T-helper 1 cell (primary cell): ENCODE data around the gene CD80.

Source experiments
- DNase-seq, 5 donors: peaks; one replicate each; pipeline ENCODE4 v3.0.0-alpha.2; 2012 to 2020

CD80 gene

GRCh38 chr3:119542168-119542767 is 17.1 kb downstream of the CD80 start:
- DNase-seq, result no peak

DNA sequence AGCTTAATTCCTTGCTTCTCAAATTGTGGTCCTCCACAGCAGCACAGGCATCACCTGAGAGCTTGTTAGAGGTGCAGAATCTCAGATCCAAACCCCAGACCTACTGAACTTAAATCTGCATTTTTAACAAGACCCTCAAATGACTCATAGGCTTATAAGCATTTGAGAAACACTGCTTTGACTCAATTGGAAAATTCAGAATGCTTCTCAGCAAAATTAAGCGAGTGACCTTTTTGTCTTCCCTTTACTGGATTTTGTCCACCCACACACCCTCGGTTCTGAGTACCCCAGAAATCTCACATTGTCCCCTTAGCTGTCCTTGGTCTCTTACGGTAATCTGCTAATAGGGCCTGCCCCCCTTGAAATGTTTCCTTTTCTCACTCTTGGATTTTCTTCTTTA is 17.9 kb downstream of the CD80 start:
- no peak for DNase-seq

- DNase-seq, result no peak
Observed at GRCh38 chr3:119538772-119539171, 20.6 kb downstream of the CD80 start.

DNA sequence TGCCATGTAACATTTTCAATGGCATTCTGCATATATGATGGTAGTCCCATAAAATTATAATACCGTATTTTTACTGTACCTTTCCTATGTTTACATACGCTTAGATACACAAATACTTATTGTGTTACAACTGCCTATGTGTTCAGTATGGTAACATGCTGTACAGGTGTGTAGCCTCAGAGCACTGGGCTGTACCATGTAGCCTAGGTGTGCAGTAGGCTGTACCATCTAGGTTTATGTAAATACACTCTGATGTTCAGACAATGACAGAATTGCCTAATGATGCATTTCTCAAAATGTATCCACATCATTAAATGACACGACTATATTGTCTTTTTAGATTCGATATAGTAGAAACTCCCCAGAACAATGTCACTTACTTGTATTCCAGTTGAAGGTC is 22.7 kb downstream of the CD80 start:
- DNase-seq, result no peak

- no peak for DNase-seq
Observed at GRCh38 chr3:119534296-119534695, 25.1 kb downstream of the CD80 start.

- DNase-seq, result no peak
Observed at GRCh38 chr3:119531151-119531550, 28.3 kb downstream of the CD80 start.

DNA sequence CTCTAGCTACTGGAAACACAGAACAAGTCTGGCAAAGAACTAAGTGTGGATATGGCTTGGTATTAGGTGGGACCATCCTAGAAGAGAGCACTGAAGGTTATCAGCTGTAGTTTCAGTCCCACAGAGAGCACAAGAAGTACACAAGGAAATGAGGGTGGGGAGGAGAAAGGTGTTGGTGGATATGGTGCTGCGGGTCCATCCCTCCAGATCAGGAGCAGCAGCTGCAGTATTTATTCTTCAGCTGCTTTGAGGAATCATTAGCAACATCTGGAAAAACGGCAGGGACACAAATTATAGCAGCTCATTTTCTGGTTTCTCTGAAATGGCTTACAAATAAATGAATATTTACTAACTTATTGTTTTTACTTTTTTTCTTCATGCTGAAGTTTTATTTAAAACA is 29.0 kb downstream of the CD80 start:
- no peak for DNase-seq

GRCh38 chr3:119529883-119530282 is 29.5 kb downstream of the CD80 start:
- no peak for DNase-seq

GRCh38 chr3:119527714-119528113 is 31.7 kb downstream of the CD80 start:
- DNase-seq, result no peak

GRCh38 chr3:119524931-119525662 is 34.3 kb downstream of the CD80 start:
- no peak for DNase-seq

DNA sequence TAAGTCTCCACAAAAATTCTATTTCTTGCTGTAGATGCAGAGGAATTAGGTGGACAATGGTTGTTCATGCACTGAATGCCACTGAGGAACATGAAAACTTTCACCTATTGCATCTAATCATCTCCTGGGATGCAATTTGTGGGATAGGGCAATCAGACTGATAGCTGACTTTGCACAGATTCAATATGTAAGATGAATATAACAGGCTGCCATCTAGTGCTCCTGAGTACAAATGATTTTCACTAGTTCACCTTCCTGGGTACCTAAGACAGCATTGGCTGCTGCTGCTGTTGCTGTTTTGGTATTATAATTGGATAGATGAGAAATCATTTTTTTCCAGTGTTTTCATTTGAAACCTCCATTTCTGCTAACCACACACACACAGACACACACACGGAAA is 41.4 kb downstream of the CD80 start:
- DNase-seq, result no peak

DNA sequence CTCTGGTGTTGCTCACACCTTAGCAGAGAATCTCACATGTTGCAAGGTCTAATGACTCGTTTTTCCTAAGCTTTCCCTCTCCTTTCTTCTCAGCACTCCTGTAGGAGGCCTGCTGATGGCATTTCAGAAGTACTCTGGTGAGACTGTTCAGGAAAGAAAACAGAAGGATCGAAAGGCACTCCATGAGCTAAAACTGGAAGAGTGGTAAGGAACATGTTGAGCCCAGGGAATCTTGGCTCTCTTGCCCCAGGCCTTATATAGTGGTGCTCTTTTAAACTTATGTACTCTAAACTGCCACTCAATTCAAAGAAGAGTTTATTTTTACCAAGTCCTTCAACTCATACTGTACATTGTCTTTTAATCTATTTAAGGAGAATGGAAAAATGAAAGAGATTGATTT is 42.3 kb downstream of the CD80 start:
- no peak for DNase-seq

GRCh38 chr3:119514637-119515036 is 44.8 kb downstream of the CD80 start:
- no peak for DNase-seq

- no peak for DNase-seq
Observed at GRCh38 chr3:119510690-119511089, 48.7 kb downstream of the CD80 start.

DNA sequence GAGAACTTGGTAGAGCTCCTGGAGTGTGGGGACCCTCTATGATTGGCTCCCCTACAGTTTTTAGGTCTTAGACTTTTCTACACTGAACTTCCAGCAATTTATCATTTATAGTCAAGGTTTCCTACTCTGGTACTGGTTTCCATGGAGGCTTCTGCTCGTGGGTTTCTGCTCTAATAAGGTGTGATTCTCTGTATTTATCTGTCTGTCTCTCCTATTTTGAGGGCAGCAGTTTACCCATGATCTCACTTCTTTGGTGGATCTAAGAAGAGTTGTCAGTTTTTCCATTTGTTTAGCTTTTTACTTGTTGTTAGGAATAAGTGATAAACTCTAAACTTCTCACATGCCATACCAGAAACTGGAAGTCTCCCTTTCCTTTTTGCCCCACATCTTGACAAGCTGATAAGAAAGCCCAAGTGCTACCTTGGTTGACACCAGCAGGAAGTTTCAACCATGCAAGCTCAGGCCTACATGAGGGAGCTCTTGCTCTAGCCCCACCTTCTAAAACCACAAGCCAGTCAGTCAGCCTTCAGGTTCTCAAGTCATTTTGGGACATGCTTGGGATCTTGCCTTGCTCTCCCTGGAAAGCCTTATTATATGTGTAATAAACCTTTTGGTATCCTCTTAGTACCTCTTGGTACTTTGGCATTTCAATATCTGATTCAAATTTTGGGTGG is 51.1 kb downstream of the CD80 start:
- DNase-seq, result peak in 1 of 5 donors; percentile 49

DNA sequence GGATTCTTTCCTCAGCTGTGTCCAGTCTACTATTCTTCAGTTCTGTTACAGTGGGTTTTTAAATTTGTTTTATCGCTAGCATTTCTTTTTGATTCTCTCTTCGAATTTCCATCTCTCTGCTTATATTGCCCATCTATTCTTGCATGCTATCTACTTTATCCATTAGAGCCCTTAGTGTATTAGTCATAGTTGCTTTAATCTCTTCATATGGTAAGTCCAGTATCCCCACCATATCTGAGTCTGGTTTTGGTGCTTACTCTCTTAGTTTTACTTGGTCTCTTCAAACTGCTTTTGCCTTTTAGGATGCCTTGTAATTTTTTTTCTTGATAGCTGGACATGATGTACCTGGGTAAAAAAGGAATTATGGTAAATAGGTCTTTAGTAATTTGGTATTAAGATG is 52.0 kb downstream of the CD80 start:
- DNase-seq, result no peak

DNA sequence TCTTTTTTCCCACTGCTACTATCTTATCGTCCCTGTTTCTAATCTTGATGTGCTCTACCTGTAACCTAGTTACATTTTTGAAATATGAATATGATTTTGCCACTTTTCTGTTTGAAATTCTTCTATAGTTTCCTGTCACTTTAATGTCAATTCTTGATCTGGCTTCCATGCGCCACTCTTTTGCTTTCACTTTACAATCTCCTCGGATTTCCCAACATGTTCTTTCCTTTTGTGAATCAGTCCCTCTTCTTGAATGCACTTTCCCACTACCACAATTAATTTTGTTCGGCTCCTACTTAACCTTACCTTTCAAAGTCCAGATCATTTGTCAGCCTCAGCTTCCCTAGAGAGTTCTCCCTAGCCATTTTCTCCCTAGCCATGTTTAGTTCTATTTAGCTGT is 52.8 kb downstream of the CD80 start:
- DNase-seq, result peak in 1 of 5 donors; percentile 5

GRCh38 chr3:119500901-119501300 is 58.5 kb downstream of the CD80 start:
- DNase-seq, result no peak

- DNase-seq, result no peak
Observed at GRCh38 chr3:119500265-119500664, 59.1 kb downstream of the CD80 start.

DNA sequence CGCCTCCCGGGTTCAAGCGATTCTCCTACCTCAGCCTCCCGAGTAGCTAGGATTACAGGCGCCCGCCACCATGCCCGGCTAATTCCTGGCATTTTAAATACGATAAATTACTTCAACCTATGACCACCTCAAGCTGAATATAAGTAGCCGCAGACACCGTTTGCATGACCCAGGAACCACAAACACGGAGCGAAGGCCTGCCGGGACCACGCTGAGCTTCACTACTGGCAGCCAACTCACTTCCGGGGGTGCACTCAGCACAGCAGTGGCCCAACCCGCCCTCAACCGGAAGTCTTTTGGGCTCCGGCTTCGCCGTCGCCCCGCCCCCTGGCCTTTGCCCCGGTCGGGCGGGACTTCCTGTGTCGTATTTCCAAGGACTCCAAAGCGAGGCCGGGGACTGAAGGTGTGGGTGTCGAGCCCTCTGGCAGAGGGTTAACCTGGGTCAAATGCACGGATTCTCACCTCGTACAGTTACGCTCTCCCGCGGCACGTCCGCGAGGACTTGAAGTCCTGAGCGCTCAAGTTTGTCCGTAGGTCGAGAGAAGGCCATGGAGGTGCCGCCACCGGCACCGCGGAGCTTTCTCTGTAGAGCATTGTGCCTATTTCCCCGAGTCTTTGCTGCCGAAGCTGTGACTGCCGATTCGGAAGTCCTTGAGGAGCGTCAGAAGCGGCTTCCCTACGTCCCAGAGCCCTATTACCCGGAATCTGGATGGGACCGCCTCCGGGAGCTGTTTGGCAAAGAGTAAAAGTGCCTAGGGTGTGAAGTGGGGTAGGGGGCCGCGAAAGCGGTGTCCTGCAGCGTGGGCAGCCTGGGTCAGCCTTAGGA is 61.0 kb downstream of the CD80 start, which contains the start of gene TIMMDC1:
TSS of gene TIMMDC1 (plus strand) at position 362 of the 826 bp plus-strand sequence. CDS start at position 549, 187 bp downstream.
- peak; percentile 94 to 97 (median 95) for DNase-seq

GRCh38 chr3:119497820-119498185 is 61.6 kb downstream of the CD80 start:
- DNase-seq, result peak in 1 of 5 donors; percentile 23

DNA sequence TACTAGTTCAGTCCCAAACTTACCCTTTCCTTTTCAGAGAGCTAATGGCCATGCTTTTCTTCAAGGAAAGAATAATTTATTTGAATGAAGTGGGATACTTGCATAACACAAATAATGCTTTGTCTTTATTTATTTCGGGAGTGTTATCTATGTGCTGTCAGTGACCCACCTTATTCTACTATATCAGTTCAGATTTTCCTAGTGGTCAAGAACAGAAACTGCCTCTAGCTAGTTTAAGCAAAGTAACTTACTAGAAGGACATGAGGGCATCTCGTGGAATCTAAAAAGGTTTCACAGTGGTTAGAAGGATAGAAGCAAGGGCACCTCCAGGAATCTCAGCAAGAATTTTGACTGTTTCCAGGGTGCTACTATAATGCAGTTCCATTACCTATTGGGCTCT is 64.8 kb downstream of the CD80 start:
- no peak for DNase-seq

GRCh38 chr3:119492810-119493209 is 66.6 kb downstream of the CD80 start:
- DNase-seq, result no peak
